Prostate gland (tissue), 2 donors: ENCODE data around the gene LIN9.
"Not testable (repeated sequence)": the region's sequence is repeated elsewhere in the genome, so short reads cannot be mapped to it uniquely, and the experiment has no call there.

ENCODE experiments used
- CTCF ChIP-seq, 4 experiments: fragments of 200-600 bp in 2 of 4; fragments of 450-650 bp in 2 of 4; sonication (generic) in 2 of 4; IDR thresholded peaks; 1 replicate in 3 of 4; 2 replicates in 1 of 4; pipeline ENCODE4 v1.5.1; 2016 to 2019; ENCODE audit warnings: antibody characterized with exemption in 4 of 4, mild to moderate bottlenecking in 2 of 4, moderate library complexity in 2 of 4
- POLR2A ChIP-seq: fragments of 450-650 bp; IDR thresholded peaks from one replicate; pipeline ENCODE4 v1.6.1; 2016; ENCODE audit warnings: antibody characterized with exemption, mild to moderate bottlenecking

- TF ChIP-seq POLR2A; CTCF (IDR thresholded peaks at IDR 0.05): not testable (repeated sequence)
Observed at GRCh38 chr1:226252841-226253240, 56.1 kb downstream of the LIN9 start.
